ENCODE measurements around the gene OXSR1. TPM values are rescaled to one million over a fixed set of nuclear protein-coding genes. Genes with fewer than 3 reads are reported as not detected.

Gene OXSR1
- total and polyA plus RNA-seq, 2 of the 13 experiments (the other 11 are each of a cell fraction or from before 2014, with no cell fraction given), result 27.4 to 32.6 TPM

DNA sequence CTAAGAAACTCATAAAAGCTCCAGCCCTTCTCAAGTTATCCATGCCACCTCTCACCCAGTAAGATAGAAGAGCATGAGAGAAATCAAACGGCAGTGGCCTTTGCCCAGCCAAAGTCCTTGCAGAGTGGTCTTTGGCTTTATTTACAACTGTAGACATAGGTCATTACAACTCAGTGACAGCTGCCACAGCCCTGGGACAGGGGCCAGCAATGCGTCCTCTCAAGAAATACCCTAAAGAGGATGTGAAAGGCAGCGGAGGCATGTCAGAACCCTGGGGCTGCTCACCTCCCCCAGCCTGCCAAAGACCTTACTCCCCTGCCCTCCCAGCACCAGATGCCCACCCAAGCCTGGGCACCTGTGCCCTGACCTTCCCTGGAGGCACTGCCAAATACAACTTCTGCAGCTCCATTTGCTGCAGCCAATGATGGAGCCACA lies 34.7 kb upstream of the OXSR1 start (continued):
- TF ChIP-seq NKX3-1 (CRISPR knock-in tag; IDR thresholded peaks at IDR 0.05) (0 out of 2 replicates have a peak, but pooled peaks have one; percentile 2), CEBPZ (IDR thresholded peaks at IDR 0.05; ENCODE audit: low read length) (no peak), SPEN (CRISPR knock-in tag; IDR thresholded peaks at IDR 0.05; ENCODE audit: low read depth) (peak; percentile 76; the same call in 1 of the 2 replicates), CCDC6 (CRISPR knock-in tag; IDR thresholded peaks at IDR 0.05) (no peak), HOXA9 (CRISPR knock-in tag; IDR thresholded peaks at IDR 0.05; ENCODE audit: borderline replicate concordance) (no peak), HNF4G (IDR thresholded peaks at IDR 0.05; ENCODE audit: borderline replicate concordance, low read depth, low read length) (peak; percentile 97), HNF4G (CRISPR knock-in tag; IDR thresholded peaks at IDR 0.05; ENCODE audit: borderline replicate concordance, low read depth) (peak; percentile 98), RBM22 (optimal IDR thresholded peaks at IDR 0.05; ENCODE audit: low read length) (peak; percentile 83), ZNF619 (CRISPR knock-in tag; IDR thresholded peaks at IDR 0.05) (no peak; the same call in 1 of the 2 replicates), ZKSCAN5 (CRISPR knock-in tag; IDR thresholded peaks at IDR 0.05) (no peak), HOXA3 (CRISPR knock-in tag; IDR thresholded peaks at IDR 0.05) (peak; percentile 75; the same call in 1 of the 2 replicates), GTF3A (CRISPR knock-in tag; conservative IDR thresholded peaks at IDR 0.05) (no peak), SAP130 (CRISPR knock-in tag; IDR thresholded peaks at IDR 0.05; ENCODE audit: low read depth) (peak; percentile 90), ZNF33A (CRISPR knock-in tag; IDR thresholded peaks at IDR 0.05; ENCODE audit: borderline replicate concordance) (0 out of 2 replicates have a peak, but pooled peaks have one; percentile 23), RCOR2 (CRISPR knock-in tag; IDR thresholded peaks at IDR 0.05) (peak; percentile 40; the same call in 1 of the 2 replicates), ZNF782 (CRISPR knock-in tag; IDR thresholded peaks at IDR 0.05; ENCODE audit: borderline replicate concordance) (peak; percentile 41; the same call in 1 of the 2 replicates), ZFP36L1 (CRISPR knock-in tag; IDR thresholded peaks at IDR 0.05) (no peak), ASH2L (IDR thresholded peaks at IDR 0.05; ENCODE audit: insufficient read length, low read depth, low read length) (peak; percentile 57), ZNF468 (CRISPR knock-in tag; IDR thresholded peaks at IDR 0.05) (no peak), NFIC (IDR thresholded peaks at IDR 0.05; ENCODE audit: low read length) (no peak), TEAD3 (CRISPR knock-in tag; optimal IDR thresholded peaks at IDR 0.05; ENCODE audit: borderline replicate concordance) (peak; percentile 70), KLF16 (CRISPR knock-in tag; IDR thresholded peaks at IDR 0.05) (0 out of 4 replicates have a peak, but pooled peaks of 1 of the 2 experiments have one; percentile 54), RFXAP (CRISPR knock-in tag; IDR thresholded peaks at IDR 0.05; ENCODE audit: borderline replicate concordance) (no peak), PRMT3 (CRISPR knock-in tag; IDR thresholded peaks at IDR 0.05; ENCODE audit: borderline replicate concordance, low read depth) (no peak), EEA1 (CRISPR knock-in tag; IDR thresholded peaks at IDR 0.05; ENCODE audit: borderline replicate concordance) (no peak), SKI (IDR thresholded peaks at IDR 0.05; ENCODE audit: partially characterized antibody) (peak; percentile 39), FOXM1 (CRISPR knock-in tag; IDR thresholded peaks at IDR 0.05) (no peak), IRF2 (CRISPR knock-in tag; IDR thresholded peaks at IDR 0.05) (0 out of 2 replicates have a peak, but pooled peaks have one; percentile 32), STAT5B (CRISPR knock-in tag; IDR thresholded peaks at IDR 0.05) (no peak)
- TF ChIP-seq, protein P1, sequence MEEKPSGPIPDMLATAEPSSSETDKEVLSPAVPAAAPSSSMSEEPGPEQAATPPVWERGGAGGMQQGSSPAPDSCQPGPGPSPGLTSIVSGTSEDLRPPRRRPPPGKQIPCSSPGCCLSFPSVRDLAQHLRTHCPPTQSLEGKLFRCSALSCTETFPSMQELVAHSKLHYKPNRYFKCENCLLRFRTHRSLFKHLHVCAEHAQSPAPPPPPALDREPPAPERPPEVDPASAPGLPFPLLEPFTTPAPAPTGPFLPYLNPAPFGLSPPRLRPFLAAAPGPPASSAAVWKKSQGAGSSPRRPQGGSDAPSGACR (CRISPR knock-in tag; IDR thresholded peaks at IDR 0.05), result peak; percentile 80; the same call in 1 of the 2 replicates
